Adrenal gland (tissue), 12 donors: Measurements from ENCODE around the gene ADSS2. TPM values are rescaled to one million over a fixed set of nuclear protein-coding genes. Genes with fewer than 3 reads are reported as not detected.

ENCODE experiments used
- DNase-seq, 7 donors: peaks; one replicate each; pipeline ENCODE4 v3.0.0-alpha.2; 2019 to 2020
- H3K27ac ChIP-seq, 5 donors: fragments of 200-600 bp; sonication (generic) in 4 of 5; 1 replicate in 3 of 5; 2 replicates in 2 of 5; pipeline versions ENCODE4 v1.5.1 to v1.8.0; 2016 to 2020; ENCODE audit warnings: mild to moderate bottlenecking in 1 of 5
- H3K27me3 ChIP-seq: fragments of 200-600 bp; 2 replicates; pipeline ENCODE4 v1.8.0; 2021
- H3K36me3 ChIP-seq, 2 donors: fragments of 200-600 bp; replicated peaks in 1 of 2; 1 replicate in 1 of 2; 2 replicates in 1 of 2; pipeline versions ENCODE4 v1.5.1 to v1.8.0; 2018 to 2022
- H3K4me1 ChIP-seq, 2 donors: fragments of 200-600 bp; replicated peaks in 1 of 2; 1 replicate in 1 of 2; 2 replicates in 1 of 2; pipeline versions ENCODE4 v1.5.1 to v1.8.0; 2018 to 2021
- H3K4me3 ChIP-seq, 4 donors: fragments of 200-600 bp; sonication (generic) in 3 of 4; one replicate each; pipeline ENCODE4 v1.5.1; 2016 to 2018
- H3K9me3 ChIP-seq, 3 donors: fragments of 200-600 bp; sonication (generic) in 1 of 3; replicated peaks in 1 of 3; 1 replicate in 2 of 3; 2 replicates in 1 of 3; pipeline versions ENCODE4 v1.5.1 to v1.8.0; 2016 to 2021
- CTCF ChIP-seq, 6 experiments: fragments of 450-650 bp in 4 of 6; fragments of 200-600 bp in 2 of 6; sonication (generic) in 1 of 6; IDR thresholded peaks; 1 replicate in 5 of 6; 2 replicates in 1 of 6; pipeline versions ENCODE4 v1.5.1 to v1.8.0; 2016 to 2021; ENCODE audit warnings: antibody characterized with exemption in 6 of 6, mild to moderate bottlenecking in 2 of 6, moderate library complexity in 1 of 6
- POLR2A ChIP-seq, 2 donors: fragments of 450-650 bp; IDR thresholded peaks; one replicate each; pipeline ENCODE4 v1.6.1; 2017; ENCODE audit warnings: antibody characterized with exemption in 2 of 2, mild to moderate bottlenecking in 2 of 2, moderate library complexity in 1 of 2
- WGBS, 4 donors: extraction: QIAGEN DNeasy Blood & Tissue Kit in 2 of 4; methylation state at CpG; one replicate each; pipeline versions ENCODE4 v1.1.5 to v1.1.7; 2013 to 2017; 5-methylcytosine and 5-hydroxymethylcytosine counted together
- intact Hi-C, 2 donors: fragments of 100-400 bp; cut with DNase I; formaldehyde crosslinking; loops; one replicate each; pipeline versions ENCODE4 v1.14.1 to v1.15.0; 2022 to 2023
- polyA plus RNA-seq, 3 donors: library from polyadenylated mRNA; stranded (reverse); fragments of 200-250 nt in 2 of 3; fragments of 350-450 nt in 1 of 3; fragmentation: Illumina TruSeq in 1 of 3; extraction: RNeasy Lipid Tissue Mini Kit (QIAGEN cat#74804) in 1 of 3; gene quantifications; one replicate each; pipeline ENCODE4 v1.2.3, GENCODE V29; 2013 to 2014
- total RNA-seq, 9 donors: library from RNA; depleted of rRNA in 4 of 9; stranded (reverse); fragments of >200 nt in 4 of 9; fragments of 120-200 nt in 1 of 9; fragmentation: NEBNext Ultra II Directional in 1 of 9; extraction: Animal tissue kit (Norgen Biotek cat#: 25700) in 1 of 9; gene quantifications; one replicate each; pipeline versions ENCODE4 v1.1.0 to v1.2.4, GENCODE V29; 2013 to 2023
- donor health status: healthy with polysubstance abuse.
- donor health status: Bipolar disorder and iron deficiency.
- donor health status: DM: yes; HTN: yes; CAD: no.
- donor health status: DM: no; HTN: no; CAD: no.
- donor health status: DM: no; HTN: no; CAD: no.
- donor health status: DM: yes; HTN: yes; CAD: no.

ADSS2 gene
- total and polyA plus RNA-seq, 12 donors, result 13.5 to 49.0 (median 27.0) TPM

GRCh38 chr1:244409701-244410100 lies 42.0 kb downstream of the ADSS2 start:
- Histone ChIP-seq H3K36me3 (peaks cover 0 to 26% of the 10 kb centered on the region in 2 donors), H3K9me3 (no peaks in the 10 kb centered on the region), H3K4me1 (no peaks in the 10 kb centered on the region), H3K4me3 (no peak overlapping the region), H3K27ac (no peak overlapping the region), H3K27me3 (no peaks in the 10 kb centered on the region)
- intact Hi-C loops, result no loop called here
- WGBS, 4 donors, result 71 to 85% (median 77%) methylated on average over 2 of the region's 2 CpGs
- no peak for DNase-seq
- TF ChIP-seq POLR2A (IDR thresholded peaks at IDR 0.05) (no peak), CTCF (IDR thresholded peaks at IDR 0.05) (no peak)

- 85 to 91% (median 88%) methylated on average over 4 of the region's 4 CpGs for WGBS, 4 donors
- intact Hi-C loops, result no loop called here
- TF ChIP-seq POLR2A (IDR thresholded peaks at IDR 0.05) (no peak), CTCF (IDR thresholded peaks at IDR 0.05) (no peak)
- Histone ChIP-seq H3K4me3 (no peak overlapping the region), H3K9me3 (no peaks in the 10 kb centered on the region), H3K27me3 (no peaks in the 10 kb centered on the region), H3K36me3 (peaks cover 0 to 17% of the 10 kb centered on the region in 2 donors), H3K27ac (no peak overlapping the region), H3K4me1 (no peaks in the 10 kb centered on the region)
- DNase-seq, result no peak
Measured at GRCh38 chr1:244406337-244406736, 45.4 kb downstream of the ADSS2 start.

GRCh38 chr1:244405856-244406255 lies 45.9 kb downstream of the ADSS2 start:
- no peak for DNase-seq
- Histone ChIP-seq H3K27ac (no peak overlapping the region), H3K4me1 (no peaks in the 10 kb centered on the region), H3K27me3 (no peaks in the 10 kb centered on the region), H3K36me3 (peaks cover 0 to 12% of the 10 kb centered on the region in 2 donors), H3K9me3 (no peaks in the 10 kb centered on the region), H3K4me3 (no peak overlapping the region)
- no peak for TF ChIP-seq CTCF (IDR thresholded peaks at IDR 0.05)
- no peak for TF ChIP-seq POLR2A (IDR thresholded peaks at IDR 0.05)
- WGBS, 4 donors, result 86 to 96% (median 90%) methylated on average over 2 of the region's 2 CpGs
- intact Hi-C loops, result no loop called here

- intact Hi-C loops, result no loop called here
- peaks cover 0 to 4% of the 10 kb centered on the region in 2 donors for H3K36me3 ChIP-seq
- TF ChIP-seq POLR2A (IDR thresholded peaks at IDR 0.05) (no peak), CTCF (IDR thresholded peaks at IDR 0.05) (no peak)
Measured at GRCh38 chr1:244403431-244403830, 48.3 kb downstream of the ADSS2 start.

More at GRCh38 chr1:244403431-244403830, 48.3 kb downstream of the ADSS2 start:
- Histone ChIP-seq H3K9me3 (no peaks in the 10 kb centered on the region), H3K27me3 (no peaks in the 10 kb centered on the region), H3K4me1 (no peaks in the 10 kb centered on the region), H3K27ac (no peak overlapping the region), H3K4me3 (no peak overlapping the region)
- no peak for DNase-seq
